Activated T-cell treated with anti-CD3 and anti-CD28 coated beads for 24 hours (primary cell): Measurements from ENCODE around the gene LTBP1.

ENCODE experiments used
- DNase-seq: peaks from one replicate; pipeline ENCODE4 v3.0.0-alpha.2; 2020; ENCODE audit warnings: low read depth

Gene LTBP1

GRCh38 chr2:33009249-33009648, 62.5 kb downstream of the LTBP1 start:
- no peak for DNase-seq

DNA sequence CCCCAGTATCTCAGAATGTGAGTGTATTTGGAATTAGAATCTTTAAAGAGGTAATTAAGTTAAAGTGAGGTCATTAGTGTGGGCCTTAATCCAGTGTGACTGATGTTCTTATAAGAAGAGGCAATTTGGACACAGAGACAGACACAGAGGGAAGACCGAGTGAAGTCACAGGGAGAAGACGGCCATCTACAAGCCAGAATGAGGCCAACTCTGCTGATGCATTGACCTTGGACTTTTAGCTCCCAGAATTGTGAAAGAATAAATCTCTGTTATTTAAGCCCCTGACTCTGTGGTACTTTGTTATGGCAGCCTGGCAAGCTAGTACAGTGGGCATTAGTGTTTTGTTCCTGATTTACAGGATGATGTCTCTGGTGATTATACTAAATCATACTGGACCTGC, 64.6 kb downstream of the LTBP1 start:
- DNase-seq, result no peak

DNA sequence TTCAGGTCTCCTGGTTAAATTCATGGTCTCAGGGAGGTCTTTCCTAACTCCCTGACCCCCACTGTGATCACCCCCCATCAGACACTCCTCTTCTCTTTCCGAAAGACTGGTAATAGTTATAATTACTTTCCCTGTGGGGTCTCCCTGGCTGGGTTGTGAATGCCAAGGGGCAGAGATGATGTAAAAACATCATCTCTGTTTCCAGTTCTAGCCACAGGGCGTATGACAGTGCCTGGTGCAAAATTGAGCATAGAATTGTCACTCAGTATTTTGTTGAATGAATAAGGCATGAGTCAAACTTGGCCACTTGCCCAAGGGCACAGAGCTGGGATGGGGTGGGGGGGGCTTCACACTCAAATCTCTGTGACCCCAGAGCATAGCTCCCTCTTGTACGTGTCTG, 65.2 kb downstream of the LTBP1 start:
- no peak for DNase-seq

DNA sequence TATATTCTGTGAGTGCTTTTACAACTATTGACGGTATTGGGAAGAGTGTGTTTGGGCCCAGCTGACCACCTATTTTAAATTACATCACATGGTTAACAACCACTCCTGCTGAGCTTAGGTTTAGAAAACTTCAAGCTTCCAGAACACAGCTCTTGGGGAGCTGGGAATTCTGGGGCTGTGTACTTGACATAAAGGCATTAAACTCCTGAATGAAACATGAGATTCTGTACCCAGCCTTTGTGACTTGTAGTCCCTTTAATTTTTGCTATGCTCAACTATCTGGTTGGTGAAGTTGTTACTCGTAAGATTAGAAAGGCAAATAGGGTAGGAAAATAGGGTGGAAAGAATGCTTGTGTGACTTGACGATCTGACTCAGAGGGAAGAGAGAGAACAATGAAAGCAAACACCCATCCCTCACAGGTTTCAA, 66.9 kb downstream of the LTBP1 start:
- no peak for DNase-seq

DNA sequence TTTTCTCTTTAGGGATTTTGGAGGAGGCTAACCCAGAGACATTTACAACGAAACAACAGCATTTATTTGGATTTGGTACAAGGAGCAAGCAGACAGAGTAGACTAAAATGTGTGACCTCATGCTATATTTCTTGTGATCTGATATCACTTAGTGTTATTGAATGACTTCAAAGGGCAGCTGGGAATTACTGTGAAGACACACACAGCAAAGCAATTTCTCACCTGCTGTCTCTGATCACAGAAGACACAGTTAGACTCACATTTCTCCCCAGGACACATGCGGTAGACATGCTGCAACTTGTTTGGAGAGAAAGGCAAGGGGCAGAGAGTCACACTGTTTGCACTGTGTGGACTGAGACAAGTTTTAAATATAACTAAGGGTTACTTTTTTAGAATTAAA, 67.5 kb downstream of the LTBP1 start:
- no peak for DNase-seq

DNA sequence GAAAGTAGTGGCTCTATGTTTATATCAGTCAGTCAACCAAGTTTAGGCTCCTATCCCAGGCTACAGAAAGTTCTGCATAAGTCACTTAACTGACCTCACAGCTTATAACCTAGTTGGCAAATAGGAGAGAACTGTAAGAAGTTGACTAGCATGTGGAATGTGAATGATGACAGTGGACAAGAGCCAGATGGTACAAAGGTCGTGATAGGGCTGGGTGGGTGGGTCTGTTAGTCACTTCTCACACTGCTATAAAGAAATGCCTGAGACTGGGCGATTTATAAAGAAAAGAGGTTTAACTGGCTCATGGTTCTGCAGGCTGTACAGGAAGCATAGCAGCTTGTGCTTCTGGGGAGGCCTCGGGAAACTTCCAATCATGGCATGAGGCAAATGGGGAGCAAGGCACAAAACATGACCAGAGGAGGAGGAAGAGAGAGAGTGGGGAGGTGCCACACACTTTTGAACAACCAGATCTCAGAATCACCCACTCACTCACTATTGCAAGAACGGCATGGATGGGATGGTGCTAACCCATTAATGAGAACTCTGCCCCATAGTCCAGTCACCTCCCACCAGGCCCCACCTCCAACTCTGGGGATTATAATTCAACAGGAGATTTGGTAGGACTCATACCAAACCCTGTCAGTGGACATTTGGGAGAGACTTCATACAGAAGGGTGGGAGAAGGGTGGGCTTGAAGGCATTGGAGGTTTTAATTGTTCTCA, 68.8 kb downstream of the LTBP1 start:
- DNase-seq, result no peak

DNA sequence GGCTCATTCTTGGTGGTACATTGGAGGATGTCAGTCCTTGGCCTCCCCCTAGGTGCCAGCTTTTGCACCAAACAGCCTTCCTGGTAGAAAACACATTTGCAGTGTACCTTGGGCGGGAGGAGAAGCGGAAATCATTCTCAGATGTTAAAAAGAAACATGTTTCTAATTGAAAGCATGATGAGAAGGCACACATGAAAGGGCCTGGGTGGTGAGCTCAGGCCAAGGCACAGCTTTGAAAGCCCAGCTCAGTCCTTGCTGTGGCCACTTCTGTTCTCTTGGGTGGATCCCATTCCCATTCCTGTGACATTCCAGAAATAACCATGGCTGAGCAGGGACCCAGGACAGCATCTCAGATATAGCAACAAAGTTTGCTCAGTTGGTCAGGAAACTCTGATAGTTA, 71.5 kb downstream of the LTBP1 start:
- no peak for DNase-seq

GRCh38 chr2:33019796-33020195, 73.0 kb downstream of the LTBP1 start:
- no peak for DNase-seq

DNA sequence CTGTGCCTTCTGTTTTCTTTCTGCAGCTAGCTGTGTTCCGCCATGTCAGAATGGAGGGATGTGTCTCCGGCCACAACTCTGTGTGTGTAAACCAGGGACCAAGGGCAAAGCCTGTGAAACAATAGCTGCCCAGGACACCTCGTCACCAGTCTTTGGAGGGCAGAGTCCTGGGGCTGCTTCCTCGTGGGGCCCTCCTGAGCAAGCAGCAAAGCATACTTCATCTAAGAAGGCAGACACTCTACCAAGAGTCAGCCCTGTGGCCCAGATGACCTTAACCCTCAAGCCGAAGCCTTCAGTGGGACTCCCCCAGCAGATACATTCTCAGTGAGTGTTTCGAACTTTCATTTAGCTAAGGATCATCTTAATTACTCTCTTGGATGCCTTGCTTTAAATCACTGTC, 74.1 kb downstream of the LTBP1 start:
- DNase-seq, result no peak

- no peak for DNase-seq
Observed at GRCh38 chr2:33021542-33022227, 74.9 kb downstream of the LTBP1 start.

GRCh38 chr2:33022395-33022985, 75.7 kb downstream of the LTBP1 start:
- DNase-seq, result no peak

DNA sequence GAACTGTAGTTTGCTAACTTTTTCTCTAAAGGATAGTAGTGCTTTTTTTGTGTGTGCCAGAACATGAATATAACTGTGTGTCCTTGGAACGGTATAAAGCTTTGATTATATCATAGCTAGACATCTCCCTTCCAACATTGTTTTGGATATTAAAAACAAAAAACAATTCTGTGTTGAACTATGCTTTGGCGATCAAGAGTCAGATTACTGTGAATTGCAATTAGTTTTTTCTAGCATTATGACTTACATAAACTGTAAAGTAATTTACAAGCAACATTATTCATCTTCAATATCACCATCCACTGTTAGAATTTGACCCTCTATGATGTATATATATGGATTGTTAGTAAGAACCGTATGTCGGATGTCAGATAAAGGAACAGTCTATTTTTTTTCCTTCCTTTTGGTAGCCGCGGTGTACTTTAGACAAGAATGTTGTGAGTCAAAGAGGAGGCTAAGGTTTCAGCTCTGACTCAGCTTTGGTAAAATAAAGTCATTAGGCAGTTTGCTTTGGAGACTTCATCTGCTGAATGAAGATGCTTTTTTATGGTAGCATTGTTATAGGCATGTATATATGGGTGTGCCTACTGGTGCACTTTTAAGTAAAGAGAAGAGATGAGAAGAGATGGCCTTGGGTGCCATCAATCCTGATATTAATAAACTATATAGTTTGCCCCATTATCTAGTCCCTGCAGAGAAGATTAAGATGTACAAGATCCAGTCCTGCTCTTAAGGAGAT, 76.4 kb downstream of the LTBP1 start:
- no peak for DNase-seq

GRCh38 chr2:33023728-33024500, 77.2 kb downstream of the LTBP1 start:
- no peak for DNase-seq

- DNase-seq, result no peak
Observed at GRCh38 chr2:33024758-33025157, 78.0 kb downstream of the LTBP1 start.

GRCh38 chr2:33029459-33029858, 82.7 kb downstream of the LTBP1 start:
- DNase-seq, result no peak

GRCh38 chr2:33029926-33030325, 83.2 kb downstream of the LTBP1 start:
- DNase-seq, result no peak

GRCh38 chr2:33030326-33030725, 83.6 kb downstream of the LTBP1 start:
- DNase-seq, result no peak

GRCh38 chr2:33032245-33032644, 85.5 kb downstream of the LTBP1 start:
- no peak for DNase-seq

GRCh38 chr2:33033606-33034081, 86.9 kb downstream of the LTBP1 start:
- DNase-seq, result no peak

- no peak for DNase-seq
Observed at GRCh38 chr2:33034784-33035183, 88.0 kb downstream of the LTBP1 start.

DNA sequence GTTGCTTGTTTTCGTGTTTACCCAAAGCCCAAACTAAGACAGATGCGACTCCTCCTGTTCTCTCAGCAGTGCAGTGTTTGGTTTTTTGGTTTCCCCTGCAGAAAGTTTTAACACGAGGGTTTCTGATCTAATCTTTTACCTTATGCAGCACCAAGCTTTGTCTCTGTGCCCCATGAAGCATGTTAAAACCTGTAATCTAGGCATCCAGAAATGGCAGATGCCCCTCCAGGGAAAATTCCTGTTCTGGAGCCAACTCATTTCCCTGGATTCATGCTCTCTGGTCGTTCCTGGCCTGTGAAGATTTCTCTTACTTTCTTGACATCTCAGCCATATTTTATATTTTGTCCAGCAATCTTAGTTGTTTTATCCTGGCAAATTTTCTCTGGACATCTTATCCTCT, 91.5 kb downstream of the LTBP1 start:
- no peak for DNase-seq

DNA sequence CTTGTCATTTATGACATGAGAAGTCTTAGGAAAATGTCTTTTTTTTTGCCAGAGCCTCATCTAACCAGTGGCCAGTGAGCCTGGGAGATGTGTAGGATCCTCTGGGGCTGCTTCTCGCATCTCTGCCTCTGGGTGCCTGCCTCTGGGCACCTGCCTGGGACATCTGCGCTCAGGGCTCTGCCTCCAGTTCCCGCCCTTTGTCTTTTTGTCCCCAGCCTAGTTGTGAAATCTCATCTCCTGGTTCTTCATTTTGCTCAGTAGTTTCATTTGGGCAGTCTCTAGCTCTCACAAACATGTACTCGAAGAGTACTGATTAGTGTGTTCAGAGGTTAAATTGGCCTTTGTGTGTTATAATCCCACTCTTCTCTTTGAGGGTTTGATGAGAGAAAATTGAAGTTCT, 92.0 kb downstream of the LTBP1 start:
- DNase-seq, result no peak
